ENCODE results near the gene ARID1B. TPM values are rescaled to one million over a fixed set of nuclear protein-coding genes. Genes with fewer than 3 reads are reported as not detected.

ARID1B gene
- total RNA-seq, 4 donors from 2014 or later: 70.5 to 135 (median 78.2) TPM

DNA sequence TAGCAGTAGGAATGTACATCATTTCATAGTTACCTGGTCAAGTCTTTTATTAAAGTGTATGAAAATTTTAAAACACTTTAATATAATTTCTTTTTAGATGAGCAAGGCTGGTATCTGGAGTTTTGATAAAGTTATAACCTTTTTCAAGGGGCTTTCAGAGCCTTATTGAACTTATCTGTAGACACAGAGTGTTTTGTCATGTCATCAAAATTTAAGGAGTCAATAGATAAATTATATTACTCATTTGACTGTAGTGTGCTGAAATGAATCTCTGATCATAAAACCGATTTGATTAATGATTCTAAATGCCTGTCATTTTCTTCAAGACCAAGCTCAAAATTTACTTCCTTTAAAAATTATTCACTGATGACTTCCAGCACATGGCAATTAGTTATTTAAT is 125.6 kb downstream of the ARID1B start:
- TF ChIP-seq, protein P1, sequence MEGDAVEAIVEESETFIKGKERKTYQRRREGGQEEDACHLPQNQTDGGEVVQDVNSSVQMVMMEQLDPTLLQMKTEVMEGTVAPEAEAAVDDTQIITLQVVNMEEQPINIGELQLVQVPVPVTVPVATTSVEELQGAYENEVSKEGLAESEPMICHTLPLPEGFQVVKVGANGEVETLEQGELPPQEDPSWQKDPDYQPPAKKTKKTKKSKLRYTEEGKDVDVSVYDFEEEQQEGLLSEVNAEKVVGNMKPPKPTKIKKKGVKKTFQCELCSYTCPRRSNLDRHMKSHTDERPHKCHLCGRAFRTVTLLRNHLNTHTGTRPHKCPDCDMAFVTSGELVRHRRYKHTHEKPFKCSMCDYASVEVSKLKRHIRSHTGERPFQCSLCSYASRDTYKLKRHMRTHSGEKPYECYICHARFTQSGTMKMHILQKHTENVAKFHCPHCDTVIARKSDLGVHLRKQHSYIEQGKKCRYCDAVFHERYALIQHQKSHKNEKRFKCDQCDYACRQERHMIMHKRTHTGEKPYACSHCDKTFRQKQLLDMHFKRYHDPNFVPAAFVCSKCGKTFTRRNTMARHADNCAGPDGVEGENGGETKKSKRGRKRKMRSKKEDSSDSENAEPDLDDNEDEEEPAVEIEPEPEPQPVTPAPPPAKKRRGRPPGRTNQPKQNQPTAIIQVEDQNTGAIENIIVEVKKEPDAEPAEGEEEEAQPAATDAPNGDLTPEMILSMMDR (IDR thresholded peaks at IDR 0.05): no peak
- ATAC-seq (ENCODE audit: low FRiP score): no peak
- DNase-seq (ENCODE audit: low spot score): no peak

- ATAC-seq (ENCODE audit: low FRiP score): no peak
Measured at GRCh38 chr6:156904176-156904967, 127.2 kb downstream of the ARID1B start.

DNA sequence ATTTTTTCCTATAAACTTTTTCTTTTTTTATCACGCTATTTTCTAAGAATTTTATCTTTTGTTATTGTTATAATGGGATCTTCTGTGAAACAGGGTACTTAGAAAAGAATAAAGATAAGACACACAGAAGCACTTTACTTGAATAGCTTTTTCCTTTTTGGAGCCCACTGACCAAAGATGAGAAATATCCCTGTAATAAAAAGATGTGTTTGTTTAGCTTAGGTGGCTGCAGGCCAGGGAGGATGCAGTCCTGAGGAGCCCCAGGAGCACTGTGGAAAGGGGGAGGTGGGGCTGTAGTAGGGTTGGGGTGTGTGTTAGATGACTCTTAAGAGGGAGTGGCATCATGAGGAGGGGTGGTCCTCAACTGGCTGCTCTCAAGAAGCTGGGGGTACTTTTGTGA is 128.6 kb downstream of the ARID1B start:
- ATAC-seq (ENCODE audit: low FRiP score): no peak
- DNase-seq (ENCODE audit: low spot score): no peak
- TF ChIP-seq, protein P1 (IDR thresholded peaks at IDR 0.05): no peak

More at GRCh38 chr6:156904176-156904967, 127.2 kb downstream of the ARID1B start:
- no peak for DNase-seq (ENCODE audit: low spot score)
- TF ChIP-seq, protein P1 (IDR thresholded peaks at IDR 0.05): no peak

DNA sequence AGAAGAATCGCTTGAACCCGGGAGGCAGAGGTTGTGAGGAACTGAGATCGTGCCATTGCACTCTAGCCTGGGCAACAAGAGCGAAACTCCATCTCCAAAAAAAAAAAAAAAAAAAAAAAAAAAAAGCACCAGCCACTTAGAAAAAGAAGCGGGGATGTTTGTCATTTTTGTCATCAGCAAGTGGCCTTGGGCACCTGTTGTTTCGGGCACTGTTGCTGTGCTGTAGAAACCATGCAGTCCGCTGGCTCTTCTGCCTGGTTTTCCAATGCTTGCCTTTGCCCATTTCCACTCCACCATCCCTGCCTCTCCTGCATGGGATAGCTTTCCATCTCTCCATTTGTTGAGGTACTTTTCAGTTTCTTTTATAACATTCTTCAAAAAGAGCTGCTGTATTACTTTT is 129.3 kb downstream of the ARID1B start:
- TF ChIP-seq, protein P1 (IDR thresholded peaks at IDR 0.05): no peak
- DNase-seq (ENCODE audit: low spot score) (no peak), ATAC-seq (ENCODE audit: low FRiP score) (no peak)

- TF ChIP-seq, protein P1 (IDR thresholded peaks at IDR 0.05): no peak
- ATAC-seq (ENCODE audit: low FRiP score): no peak
- no peak for DNase-seq (ENCODE audit: low spot score)
Measured at GRCh38 chr6:156909212-156910010, 132.2 kb downstream of the ARID1B start.

DNA sequence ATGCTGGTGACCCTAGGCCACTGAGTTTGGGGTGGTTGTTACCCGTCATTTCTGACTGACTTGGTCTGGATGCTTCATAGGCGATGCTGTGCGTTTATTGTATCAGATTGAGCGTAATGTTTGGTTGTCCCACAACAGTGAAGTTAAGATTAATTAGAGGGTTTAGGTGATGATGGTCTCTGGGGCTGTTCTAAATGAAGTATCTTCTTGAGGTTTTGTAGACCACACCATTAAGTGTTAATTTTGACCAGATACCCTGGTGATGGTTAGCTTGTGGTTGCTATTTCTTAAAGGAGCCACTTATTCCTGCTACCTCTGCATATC is 132.8 kb downstream of the ARID1B start:
- no peak for DNase-seq (ENCODE audit: low spot score)
- TF ChIP-seq, protein P1 (IDR thresholded peaks at IDR 0.05): no peak
- no peak for ATAC-seq (ENCODE audit: low FRiP score)
